Measurements from ENCODE around the gene CASP9. TPM values are rescaled to one million over a fixed set of nuclear protein-coding genes. Genes with fewer than 3 reads are reported as not detected.

The CASP9 gene
- total RNA-seq, 1 experiment from 2014 or later = 15.9 TPM

DNA sequence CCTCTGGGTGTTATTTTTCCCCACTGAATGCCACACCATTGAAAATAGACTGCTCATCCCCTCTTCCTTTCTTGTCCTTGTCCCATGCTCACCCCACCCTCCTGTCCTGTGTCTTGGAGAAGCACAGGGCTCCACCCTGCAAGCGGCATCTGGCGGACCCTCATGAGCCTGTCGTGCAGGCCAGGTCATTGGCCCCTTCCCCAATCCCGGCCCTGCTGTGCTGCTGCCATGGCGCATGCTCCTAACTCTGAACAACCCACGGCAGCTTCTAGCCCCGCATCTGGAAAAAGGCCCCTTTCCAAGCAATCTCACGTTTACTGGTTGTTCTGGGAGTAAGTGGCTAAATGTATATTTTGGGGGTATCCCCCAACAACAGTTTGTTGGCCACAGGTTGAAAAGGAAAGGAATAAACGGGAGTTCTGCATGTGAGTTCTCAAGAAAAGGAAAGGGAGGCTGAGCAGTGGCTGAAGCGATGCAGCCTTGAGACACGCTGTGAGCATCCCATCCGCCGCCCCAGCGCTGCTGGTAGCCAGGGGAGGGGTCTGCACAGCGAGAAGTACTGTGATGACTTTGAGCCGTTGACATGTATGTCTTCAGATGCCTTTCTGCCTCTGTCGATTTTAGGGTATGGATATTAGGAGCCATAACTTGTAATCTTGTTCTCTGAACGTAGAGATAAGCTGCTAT is 44.5 kb upstream of the CASP9 start:
- H3T11ph ChIP-seq (ENCODE audit: low read length) = no peak overlapping the region
- H3K9ac ChIP-seq (ENCODE audit: extremely low read depth, insufficient read length, low read length) = no peak overlapping the region
- H3K79me2 ChIP-seq (ENCODE audit: insufficient read depth, low read length) = 0 out of 2 replicates have a peak, but pooled peaks cover 2% of the 10 kb centered on the region
- Mint-ChIP-seq H3K9me3 (no peaks in the 10 kb centered on the region), H3K36me3 (ENCODE audit: insufficient read depth in 1 of 3, low read depth in 3 of 3) (peaks cover 13 to 68% (median 61%) of the 10 kb centered on the region in 3 experiments; a peak in 6 of 7 replicates), H3K4me3 (no peak overlapping the region), H3K4me1 (peaks cover 3% of the 10 kb centered on the region in 2 experiments; a peak in 3 of 4 replicates), H3K27me3 (ENCODE audit: low read depth) (no peaks in the 10 kb centered on the region), H3K27ac (peak overlapping the region in 2 of 3 experiments; percentile 13 to 44; a peak in 2 of 7 replicates)
- no peak overlapping the region for H2AK5ac ChIP-seq (ENCODE audit: insufficient read length, low read length)
- no peak overlapping the region for H3K14ac ChIP-seq (ENCODE audit: insufficient read depth, low read length)
- no peaks in the 10 kb centered on the region for H3K79me1 ChIP-seq (ENCODE audit: insufficient read depth, low read depth, low read length, poor library complexity, severe bottlenecking)
- no peak overlapping the region for H4K91ac ChIP-seq (ENCODE audit: insufficient read length, low read depth, low read length)
- H3K18ac ChIP-seq (ENCODE audit: insufficient read length, low read depth, low read length) = no peak overlapping the region
- no peak overlapping the region for H3K27ac ChIP-seq (ENCODE audit: insufficient read length, low read depth, low read length)
- H3K4ac ChIP-seq (ENCODE audit: low read depth, low read length) = no peak overlapping the region
- no peak overlapping the region for H2BK5ac ChIP-seq (ENCODE audit: insufficient read length, low read length)
- no peak overlapping the region for H2AFZ ChIP-seq (ENCODE audit: low read length)
- WGBS (ENCODE audit: extremely low coverage, insufficient read length, low lambda C conversion rate) = no CpG with 5 or more reads among the region's 18 CpGs
- no peaks in the 10 kb centered on the region for H4K20me1 ChIP-seq (ENCODE audit: control insufficient read depth, insufficient read depth, insufficient read length)
- TF ChIP-seq, protein P1, sequence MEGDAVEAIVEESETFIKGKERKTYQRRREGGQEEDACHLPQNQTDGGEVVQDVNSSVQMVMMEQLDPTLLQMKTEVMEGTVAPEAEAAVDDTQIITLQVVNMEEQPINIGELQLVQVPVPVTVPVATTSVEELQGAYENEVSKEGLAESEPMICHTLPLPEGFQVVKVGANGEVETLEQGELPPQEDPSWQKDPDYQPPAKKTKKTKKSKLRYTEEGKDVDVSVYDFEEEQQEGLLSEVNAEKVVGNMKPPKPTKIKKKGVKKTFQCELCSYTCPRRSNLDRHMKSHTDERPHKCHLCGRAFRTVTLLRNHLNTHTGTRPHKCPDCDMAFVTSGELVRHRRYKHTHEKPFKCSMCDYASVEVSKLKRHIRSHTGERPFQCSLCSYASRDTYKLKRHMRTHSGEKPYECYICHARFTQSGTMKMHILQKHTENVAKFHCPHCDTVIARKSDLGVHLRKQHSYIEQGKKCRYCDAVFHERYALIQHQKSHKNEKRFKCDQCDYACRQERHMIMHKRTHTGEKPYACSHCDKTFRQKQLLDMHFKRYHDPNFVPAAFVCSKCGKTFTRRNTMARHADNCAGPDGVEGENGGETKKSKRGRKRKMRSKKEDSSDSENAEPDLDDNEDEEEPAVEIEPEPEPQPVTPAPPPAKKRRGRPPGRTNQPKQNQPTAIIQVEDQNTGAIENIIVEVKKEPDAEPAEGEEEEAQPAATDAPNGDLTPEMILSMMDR (conservative IDR thresholded peaks at IDR 0.05) = no peak
- no peak overlapping the region for H2BK20ac ChIP-seq (ENCODE audit: low read depth, low read length, poor library complexity, severe bottlenecking)
- no peak overlapping the region for H3K23ac ChIP-seq (ENCODE audit: insufficient read length, low read depth, low read length)
- no peaks in the 10 kb centered on the region for H3K4me1 ChIP-seq (ENCODE audit: insufficient read depth, low read length)
- no peak overlapping the region for H2BK15ac ChIP-seq (ENCODE audit: low read depth, low read length)
- H2BK12ac ChIP-seq (ENCODE audit: insufficient read length, low read depth, low read length) = no peak overlapping the region
- no peaks in the 10 kb centered on the region for H3K23me2 ChIP-seq (ENCODE audit: insufficient read length, low read depth, low read length, poor library complexity, severe bottlenecking)
- no peak overlapping the region for H2BK120ac ChIP-seq (ENCODE audit: low read depth, low read length, poor library complexity, severe bottlenecking)
- no peak overlapping the region for H3K4me2 ChIP-seq (ENCODE audit: insufficient read depth, insufficient read length, low read length)
- no peaks in the 10 kb centered on the region for H3K27me3 ChIP-seq (ENCODE audit: insufficient read depth, low read length)
- no peak overlapping the region for H4K8ac ChIP-seq (replicated peaks; ENCODE audit: insufficient read length, low read depth, low read length)
- H4K5ac ChIP-seq (ENCODE audit: insufficient read length, low read depth, low read length) = no peak overlapping the region
- H3K9me3 ChIP-seq (ENCODE audit: control insufficient read depth, low read depth, low read length) = no peaks in the 10 kb centered on the region
- no peak for DNase-seq
- no peak overlapping the region for H3K56ac ChIP-seq (ENCODE audit: insufficient read length, low read depth, low read length)
